SK-N-DZ (cell line): ENCODE measurements around the gene CD226. TPM values are rescaled to one million over a fixed set of nuclear protein-coding genes. Genes with fewer than 3 reads are reported as not detected.
"Not testable (repeated sequence)": the region's sequence is repeated elsewhere in the genome, so short reads cannot be mapped to it uniquely, and the experiment has no call there.

Source experiments
- DNase-seq: peaks from one replicate; pipeline ENCODE4 v3.0.0-alpha.2; 2015; ENCODE audit warnings: low spot score
- polyA plus RNA-seq, 2 experiments: library from polyadenylated mRNA; depleted of rRNA; stranded (reverse); fragments of >200 nt; gene quantifications; 2 replicates each; pipeline ENCODE4 v1.2.3, GENCODE V29; 2014

The CD226 gene
- polyA plus RNA-seq (2014; cell fraction: cytosol; rRNA removed) = 0.09 and 0.15 TPM in 2 replicates
- 0.12 and 0.28 TPM in 2 replicates for polyA plus RNA-seq (2014; cell fraction: nucleus; rRNA removed)

- no peak for DNase-seq
Observed at GRCh38 chr18:69947361-69948133, at the start of gene CD226. CD226 (minus strand) TSS chr18:69947873; CDS start chr18:69947406, 467 bp downstream.

DNA sequence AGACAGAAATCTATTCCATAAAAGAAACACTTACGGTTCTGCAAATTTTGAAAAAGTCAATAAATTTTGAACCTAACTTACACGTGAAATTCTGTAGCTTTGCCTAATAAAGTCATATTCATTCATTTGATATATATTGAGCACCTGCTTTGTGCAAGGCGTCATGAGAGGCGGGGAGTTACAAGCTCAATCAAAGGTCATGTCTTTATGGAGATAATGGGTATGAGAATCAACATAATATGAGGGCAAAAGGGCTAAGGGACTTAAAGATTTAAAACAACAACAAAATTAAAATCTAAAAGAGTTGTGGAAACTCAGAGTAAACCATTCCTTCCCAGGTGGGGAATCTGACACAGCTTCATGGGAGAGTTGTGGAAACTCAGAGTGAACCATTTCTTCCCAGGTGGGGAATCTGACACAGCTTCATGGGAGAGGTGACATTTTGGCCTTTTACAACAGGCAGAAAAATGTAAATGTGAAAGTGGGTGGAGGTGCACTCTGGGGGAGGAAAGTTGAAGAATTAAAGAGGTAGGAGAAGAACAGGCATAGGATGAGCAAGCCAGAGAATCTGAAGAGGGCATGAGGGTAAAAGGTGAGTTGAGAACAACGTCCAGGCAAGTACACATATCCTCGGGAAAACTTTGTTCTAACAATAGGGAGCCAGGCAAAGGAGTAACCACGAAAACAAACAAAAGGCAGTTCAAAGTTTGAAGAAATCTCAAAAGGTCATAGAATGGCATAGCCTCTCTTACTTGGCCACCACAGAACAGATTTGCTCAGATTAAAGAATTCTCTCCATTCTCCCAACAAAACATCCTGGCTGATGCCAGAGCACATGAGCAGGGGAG lies 49.5 kb upstream of the CD226 start:
- no peak for DNase-seq

- no peak for DNase-seq
Observed at GRCh38 chr18:69996417-69996816, 48.7 kb upstream of the CD226 start.

GRCh38 chr18:69995774-69996173 lies 48.1 kb upstream of the CD226 start:
- no peak for DNase-seq

GRCh38 chr18:69992776-69993175 lies 45.1 kb upstream of the CD226 start:
- DNase-seq = no peak

GRCh38 chr18:69987870-69988269 lies 40.2 kb upstream of the CD226 start:
- DNase-seq = no peak

DNA sequence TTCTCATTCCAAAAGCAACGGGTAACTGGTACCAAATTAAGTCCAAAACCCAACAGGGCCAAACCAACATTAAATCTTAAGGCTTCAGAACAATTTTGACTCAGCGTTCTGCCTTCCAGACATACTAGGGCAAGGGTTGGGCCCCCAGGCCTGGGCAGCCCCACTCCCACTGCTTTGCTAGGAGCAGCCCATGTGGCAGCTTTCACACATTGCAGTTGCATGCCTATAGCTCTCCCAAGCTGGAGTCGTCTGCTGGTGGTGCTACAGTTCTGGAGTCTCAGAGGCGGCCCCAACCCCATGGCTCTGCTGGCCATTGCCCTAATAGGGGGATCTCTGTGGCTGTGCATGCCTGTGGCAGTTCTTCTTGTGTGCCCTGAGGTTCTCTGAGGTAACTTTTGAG lies 37.6 kb upstream of the CD226 start:
- DNase-seq = no peak

GRCh38 chr18:69982417-69982816 lies 34.7 kb upstream of the CD226 start:
- no peak for DNase-seq

GRCh38 chr18:69981948-69982347 lies 34.3 kb upstream of the CD226 start:
- no peak for DNase-seq

DNA sequence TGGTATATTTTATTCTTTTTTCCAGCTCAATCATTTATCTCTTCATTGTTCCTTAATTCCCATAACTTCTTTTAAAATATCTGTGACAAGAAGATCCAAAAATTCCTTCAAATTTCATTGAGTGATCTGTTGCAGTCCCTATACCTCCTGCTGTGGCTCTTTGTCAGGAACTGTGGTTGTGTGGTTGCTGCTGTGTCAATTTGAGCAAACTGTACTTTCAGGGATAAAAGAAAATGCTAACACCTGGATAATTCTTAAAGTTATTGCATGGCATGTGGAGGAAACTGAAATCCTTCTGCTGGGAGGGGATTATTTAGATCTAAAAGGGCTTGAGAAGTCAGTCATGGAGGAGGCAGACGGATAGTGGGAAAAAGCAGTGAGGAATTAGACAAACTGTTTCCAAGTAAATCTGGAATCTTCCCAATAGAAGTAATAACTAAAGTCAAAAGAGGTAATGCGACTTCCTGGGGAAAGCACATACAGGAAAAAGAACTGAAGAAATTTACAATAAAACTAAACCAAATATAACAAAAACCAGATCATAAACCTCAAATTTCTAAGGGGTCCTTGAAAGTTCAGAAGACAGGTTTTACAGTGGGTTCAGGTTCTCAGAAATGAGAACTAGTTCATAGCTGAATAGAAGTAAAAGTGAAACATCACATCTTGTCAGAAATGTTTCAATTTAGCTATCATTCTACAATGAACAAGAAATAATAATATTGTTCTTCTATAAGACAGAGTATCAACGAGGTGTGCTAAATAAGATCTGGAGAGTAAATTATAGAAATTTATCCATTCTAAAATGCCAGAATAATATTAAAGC lies 33.5 kb upstream of the CD226 start:
- DNase-seq = no peak

DNA sequence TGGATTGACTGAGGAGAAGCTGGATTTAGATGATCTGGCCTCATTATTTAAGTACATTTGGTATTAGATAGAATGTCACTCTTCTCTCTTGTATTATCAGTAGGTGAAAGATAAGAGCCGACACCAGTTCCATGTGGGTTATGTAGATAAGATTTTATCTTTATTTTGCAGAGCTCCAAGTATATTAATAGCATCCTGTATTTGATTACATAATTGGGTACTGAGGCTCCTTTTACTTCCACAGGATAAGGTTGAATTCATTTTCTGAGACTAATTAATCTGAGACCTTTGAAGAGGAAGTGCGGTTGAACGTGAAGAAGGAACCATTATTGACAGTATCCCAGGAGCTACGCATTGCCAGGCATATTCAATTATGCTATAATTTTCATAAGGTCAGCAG lies 32.8 kb upstream of the CD226 start:
- DNase-seq = peak; percentile 38

DNA sequence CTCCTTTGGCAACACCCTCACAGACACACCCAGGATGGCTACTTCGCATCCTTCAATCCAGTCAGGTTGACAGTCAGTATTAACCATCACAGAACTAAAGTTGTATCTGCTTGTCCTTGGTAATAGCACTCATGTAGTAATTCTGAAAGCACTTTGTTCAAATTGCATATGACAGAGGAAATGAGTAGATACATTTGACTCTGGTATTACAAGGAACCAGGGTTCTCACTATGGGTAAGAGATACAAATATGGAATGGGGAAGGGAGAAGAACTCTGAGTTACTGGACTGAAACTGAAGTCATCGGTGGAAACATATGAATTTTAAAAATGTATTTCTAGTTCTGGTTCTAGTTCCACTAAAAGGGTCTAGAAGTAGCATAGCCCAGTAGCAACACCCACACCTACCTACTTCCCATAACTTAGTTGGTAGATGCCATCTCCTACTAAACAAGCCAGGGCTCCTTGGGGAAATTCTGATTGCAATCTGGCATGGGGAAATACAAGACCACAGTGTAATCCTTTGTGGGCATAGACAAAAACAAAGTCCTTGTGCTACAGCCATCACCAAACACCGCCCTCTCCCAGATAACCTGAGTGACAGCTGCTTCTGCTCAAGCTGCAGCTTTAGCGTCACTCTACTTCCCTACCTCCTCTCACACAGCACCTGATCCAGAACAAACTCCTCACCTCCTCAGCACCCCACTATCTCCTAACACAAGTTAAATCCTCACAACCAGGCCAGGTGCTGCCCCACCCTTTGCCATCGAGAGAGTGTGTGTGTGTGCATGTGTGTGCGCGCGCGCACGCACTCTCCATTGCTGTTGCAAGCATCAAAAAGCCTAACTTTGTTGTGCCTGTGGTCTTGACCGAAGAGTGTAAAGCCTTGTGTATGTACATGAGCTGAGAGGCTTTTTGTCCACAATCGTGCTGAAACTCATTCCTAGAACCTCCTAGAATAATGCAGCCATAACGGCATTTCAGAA lies 31.4 kb upstream of the CD226 start:
- no peak for DNase-seq

- DNase-seq = not testable (repeated sequence)
Observed at GRCh38 chr18:69975294-69975693, 27.6 kb upstream of the CD226 start.

DNA sequence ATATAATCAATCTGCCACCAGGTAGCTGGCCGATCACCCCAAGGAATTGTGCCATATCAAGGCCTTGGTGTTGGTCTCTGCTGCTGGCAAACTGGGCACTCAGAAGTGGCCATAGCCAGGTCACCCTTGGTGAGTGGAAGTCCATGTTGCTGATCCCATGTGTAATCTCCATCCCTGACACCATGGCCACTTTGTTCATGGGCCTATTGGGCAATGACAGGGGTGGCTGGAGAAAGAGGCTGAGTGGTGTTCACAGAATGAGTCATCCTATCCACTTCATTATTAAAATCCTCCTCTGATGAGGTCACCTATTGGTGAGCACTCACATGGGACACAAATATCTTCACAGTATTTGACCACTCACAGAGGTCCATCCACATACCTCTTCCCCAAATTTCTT lies 26.7 kb upstream of the CD226 start:
- DNase-seq = no peak

DNA sequence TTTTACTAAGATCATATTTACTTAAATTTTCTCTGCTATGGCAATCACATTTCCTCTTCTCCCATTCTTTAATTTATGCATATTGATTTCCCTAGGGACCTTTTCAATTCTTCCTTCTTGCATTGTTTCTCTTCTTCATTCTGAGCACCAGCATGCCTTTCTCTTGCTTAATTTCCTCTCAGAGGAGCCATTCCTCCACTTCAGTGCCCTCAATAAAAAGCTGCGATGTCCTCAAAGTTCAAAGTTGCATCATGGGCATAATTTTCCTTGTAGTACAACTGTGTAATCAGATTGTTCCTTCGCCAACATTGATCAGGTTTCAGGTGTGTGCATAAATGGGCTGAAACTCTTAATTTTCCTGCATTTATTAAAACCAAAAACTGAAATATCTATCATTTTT lies 21.8 kb upstream of the CD226 start:
- no peak for DNase-seq

DNA sequence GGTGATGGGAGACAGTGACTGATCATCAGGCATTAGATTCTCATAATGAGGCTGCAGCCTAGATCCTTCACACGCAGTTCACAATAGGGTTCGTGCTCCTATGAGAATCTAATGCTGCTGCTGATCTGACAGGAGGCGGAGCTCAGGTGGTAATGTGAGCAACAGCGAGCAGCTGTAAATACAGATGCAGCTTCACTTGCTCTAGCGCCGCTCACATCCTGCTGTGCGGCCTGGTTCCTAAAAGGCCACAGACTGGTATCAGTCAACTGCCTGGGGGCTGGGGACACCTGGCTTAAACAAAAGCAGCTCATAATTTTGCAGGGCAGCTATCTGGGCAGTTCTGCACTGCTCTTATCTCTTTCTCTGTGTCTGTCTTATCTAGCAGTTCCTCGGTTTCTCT lies 20.4 kb upstream of the CD226 start:
- peak; percentile 30 for DNase-seq

GRCh38 chr18:69963196-69963595 lies 15.5 kb upstream of the CD226 start:
- DNase-seq = no peak

DNA sequence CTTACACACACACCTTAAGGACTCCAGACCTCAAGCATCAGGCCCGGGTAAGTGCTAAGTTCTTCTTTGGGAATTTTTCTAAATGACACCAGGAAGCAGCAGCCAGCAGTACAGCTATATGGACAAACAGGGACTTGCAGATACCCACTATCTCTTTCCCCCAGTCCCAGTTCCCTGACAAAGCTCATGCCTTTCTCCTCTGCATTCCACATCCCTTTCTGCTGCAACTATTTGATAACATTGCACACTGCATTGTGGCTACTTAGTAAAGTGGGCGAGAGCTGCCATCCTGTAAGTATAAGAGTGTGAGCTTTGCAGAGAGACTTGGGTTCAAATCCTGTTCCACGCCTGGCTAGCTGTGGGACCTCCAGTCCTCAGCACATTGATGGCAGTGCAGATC lies 14.0 kb upstream of the CD226 start:
- no peak for DNase-seq

DNA sequence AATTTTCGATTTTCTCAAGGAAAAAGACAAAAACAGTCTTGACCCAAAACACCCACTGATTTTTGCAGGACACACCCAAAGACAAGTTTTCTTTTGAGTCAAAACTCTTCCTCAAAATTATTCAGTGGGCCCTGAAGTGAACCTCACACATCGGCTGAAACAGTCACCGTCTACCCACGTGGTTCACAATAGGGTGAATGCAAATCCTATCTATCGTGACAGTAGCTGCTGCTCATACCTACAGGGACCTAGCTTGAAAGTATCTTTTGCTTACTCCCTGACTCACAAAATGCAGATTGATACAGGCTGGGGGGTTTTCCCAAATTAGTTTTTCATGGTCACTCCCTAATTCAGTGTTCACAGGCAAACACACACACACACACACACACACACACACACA lies 10.7 kb upstream of the CD226 start:
- no peak for DNase-seq

GRCh38 chr18:69957747-69958146 lies 10.1 kb upstream of the CD226 start:
- DNase-seq = no peak
